T1000 (cell line): ENCODE measurements around the gene TMEM72.

Source experiments
- DNase-seq: peaks from one replicate; lab custom pipeline; 2025; ENCODE audit warnings: mixed read lengths; lab: John Stamatoyannopoulos, UW

TMEM72 gene

GRCh38 chr10:44934416-44935200 is 23.5 kb downstream of the TMEM72 start:
- DNase-seq: no peak

- peak; percentile 22 for DNase-seq
These were observed 24.2 kb downstream of the TMEM72 start for GRCh38 chr10:44935201-44935965.

- no peak for DNase-seq
These were observed 24.8 kb downstream of the TMEM72 start for GRCh38 chr10:44935966-44936295.

GRCh38 chr10:44936314-44936975 is 25.3 kb downstream of the TMEM72 start:
- DNase-seq: no peak

GRCh38 chr10:44937196-44938005 is 26.3 kb downstream of the TMEM72 start:
- DNase-seq: no peak

GRCh38 chr10:44938956-44939355 is 27.8 kb downstream of the TMEM72 start:
- DNase-seq: no peak

- DNase-seq: no peak
These were observed 28.7 kb downstream of the TMEM72 start for GRCh38 chr10:44939691-44940401.

GRCh38 chr10:44944354-44944753 is 33.2 kb downstream of the TMEM72 start:
- no peak for DNase-seq

GRCh38 chr10:44946205-44946604 is 35.1 kb downstream of the TMEM72 start:
- no peak for DNase-seq

GRCh38 chr10:44947371-44948152 is 36.4 kb downstream of the TMEM72 start:
- no peak for DNase-seq

- DNase-seq: no peak
These were observed 37.5 kb downstream of the TMEM72 start for GRCh38 chr10:44948642-44949041.

- DNase-seq: no peak
These were observed 38.1 kb downstream of the TMEM72 start for GRCh38 chr10:44949127-44949802.

GRCh38 chr10:44949915-44950314 is 38.8 kb downstream of the TMEM72 start:
- DNase-seq: no peak

- no peak for DNase-seq
These were observed 39.4 kb downstream of the TMEM72 start for GRCh38 chr10:44950326-44951225.

- DNase-seq: no peak
These were observed 40.6 kb downstream of the TMEM72 start for GRCh38 chr10:44951576-44952226.

- DNase-seq: no peak
These were observed 41.7 kb downstream of the TMEM72 start for GRCh38 chr10:44952779-44953231.

- no peak for DNase-seq
These were observed 42.9 kb downstream of the TMEM72 start for GRCh38 chr10:44954042-44954441.

- DNase-seq: no peak
These were observed 43.8 kb downstream of the TMEM72 start for GRCh38 chr10:44954962-44955361.
